ENCODE results near the gene CD84.

DNA sequence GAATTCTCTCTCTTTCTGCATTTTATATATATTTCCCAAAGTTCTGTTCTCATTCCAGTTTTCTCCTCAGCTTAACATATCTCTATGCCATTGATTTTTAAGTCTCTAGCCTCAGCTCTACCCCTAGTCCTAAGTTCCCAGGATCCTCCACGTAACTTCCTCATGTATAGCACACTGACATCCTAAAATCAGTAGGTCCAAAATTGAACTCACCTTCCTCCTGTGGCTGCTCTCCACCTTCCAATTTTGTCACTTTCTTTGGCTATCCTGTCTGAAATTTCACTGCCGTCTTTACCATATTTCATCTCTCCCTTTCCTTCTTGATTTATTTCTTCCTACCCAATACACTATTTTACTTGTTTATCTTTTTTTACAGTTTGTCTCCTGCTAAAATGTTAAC, 57.7 kb downstream of the CD84 start:
- TF ChIP-seq, protein P1, sequence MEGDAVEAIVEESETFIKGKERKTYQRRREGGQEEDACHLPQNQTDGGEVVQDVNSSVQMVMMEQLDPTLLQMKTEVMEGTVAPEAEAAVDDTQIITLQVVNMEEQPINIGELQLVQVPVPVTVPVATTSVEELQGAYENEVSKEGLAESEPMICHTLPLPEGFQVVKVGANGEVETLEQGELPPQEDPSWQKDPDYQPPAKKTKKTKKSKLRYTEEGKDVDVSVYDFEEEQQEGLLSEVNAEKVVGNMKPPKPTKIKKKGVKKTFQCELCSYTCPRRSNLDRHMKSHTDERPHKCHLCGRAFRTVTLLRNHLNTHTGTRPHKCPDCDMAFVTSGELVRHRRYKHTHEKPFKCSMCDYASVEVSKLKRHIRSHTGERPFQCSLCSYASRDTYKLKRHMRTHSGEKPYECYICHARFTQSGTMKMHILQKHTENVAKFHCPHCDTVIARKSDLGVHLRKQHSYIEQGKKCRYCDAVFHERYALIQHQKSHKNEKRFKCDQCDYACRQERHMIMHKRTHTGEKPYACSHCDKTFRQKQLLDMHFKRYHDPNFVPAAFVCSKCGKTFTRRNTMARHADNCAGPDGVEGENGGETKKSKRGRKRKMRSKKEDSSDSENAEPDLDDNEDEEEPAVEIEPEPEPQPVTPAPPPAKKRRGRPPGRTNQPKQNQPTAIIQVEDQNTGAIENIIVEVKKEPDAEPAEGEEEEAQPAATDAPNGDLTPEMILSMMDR (IDR thresholded peaks at IDR 0.05), result no peak
- no peak for TF ChIP-seq POLR2A (IDR thresholded peaks at IDR 0.05)

Measured in adrenal gland (tissue), 5 donors.